Neural progenitor cell (in vitro differentiated cells): ENCODE data around the gene MYO10.

Experiments
- EZH2 ChIP-seq: fragments of 200-600 bp; sonication (generic); IDR thresholded peaks from 2 replicates; pipeline ENCODE4 v1.6.1; 2017; ENCODE audit warnings: antibody characterized with exemption, mild to moderate bottlenecking, moderate library complexity
- TF ChIP-seq, protein P1 (sequence below): fragments of 200-600 bp; sonication (generic); IDR thresholded peaks from 2 replicates; pipeline ENCODE4 v1.5.1; 2017; ENCODE audit warnings: antibody characterized with exemption, mild to moderate bottlenecking

DNA sequence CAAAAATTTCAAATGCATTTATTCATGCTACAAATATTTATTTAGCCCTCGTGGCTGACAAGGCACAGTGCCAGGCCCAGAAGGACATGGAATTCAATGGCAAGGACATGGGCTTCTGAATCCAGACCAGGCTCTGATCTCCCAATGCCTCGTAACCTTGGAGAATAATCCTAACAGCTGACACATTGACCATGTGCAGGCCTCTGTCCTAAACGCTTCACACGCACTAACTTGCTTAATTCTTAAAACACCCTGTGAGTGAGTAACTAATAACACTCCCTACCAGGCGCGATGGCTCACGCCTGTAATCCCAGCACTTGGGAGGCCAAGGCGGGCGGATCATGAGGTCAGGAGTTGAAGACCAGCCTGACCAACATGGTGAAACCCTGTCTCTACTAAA is 33.2 kb downstream of the MYO10 start:
- TF ChIP-seq, protein P1, sequence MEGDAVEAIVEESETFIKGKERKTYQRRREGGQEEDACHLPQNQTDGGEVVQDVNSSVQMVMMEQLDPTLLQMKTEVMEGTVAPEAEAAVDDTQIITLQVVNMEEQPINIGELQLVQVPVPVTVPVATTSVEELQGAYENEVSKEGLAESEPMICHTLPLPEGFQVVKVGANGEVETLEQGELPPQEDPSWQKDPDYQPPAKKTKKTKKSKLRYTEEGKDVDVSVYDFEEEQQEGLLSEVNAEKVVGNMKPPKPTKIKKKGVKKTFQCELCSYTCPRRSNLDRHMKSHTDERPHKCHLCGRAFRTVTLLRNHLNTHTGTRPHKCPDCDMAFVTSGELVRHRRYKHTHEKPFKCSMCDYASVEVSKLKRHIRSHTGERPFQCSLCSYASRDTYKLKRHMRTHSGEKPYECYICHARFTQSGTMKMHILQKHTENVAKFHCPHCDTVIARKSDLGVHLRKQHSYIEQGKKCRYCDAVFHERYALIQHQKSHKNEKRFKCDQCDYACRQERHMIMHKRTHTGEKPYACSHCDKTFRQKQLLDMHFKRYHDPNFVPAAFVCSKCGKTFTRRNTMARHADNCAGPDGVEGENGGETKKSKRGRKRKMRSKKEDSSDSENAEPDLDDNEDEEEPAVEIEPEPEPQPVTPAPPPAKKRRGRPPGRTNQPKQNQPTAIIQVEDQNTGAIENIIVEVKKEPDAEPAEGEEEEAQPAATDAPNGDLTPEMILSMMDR, result no peak
- no peak for TF ChIP-seq EZH2
